HepG2 (cell line): ENCODE measurements around the gene TAS1R1.
A peak's percentile ranks its signal among the peaks of the same experiment; 100 is the strongest.

ENCODE experiments used
- ATF1 ChIP-seq: IDR thresholded peaks from 2 replicates; pipeline ENCODE4 v1.6.1; 2016; ENCODE audit warnings: mild to moderate bottlenecking, control low read depth
- BRCA1 ChIP-seq: sonication (generic); formaldehyde crosslinking; IDR thresholded peaks from 2 replicates; pipeline ENCODE4 v1.4.0; 2020; ENCODE audit warnings: missing genetic modification reagents
- EP300 ChIP-seq, 3 experiments: sonication (generic) in 1 of 3; formaldehyde crosslinking in 1 of 3; IDR thresholded peaks; 2 replicates each; pipeline versions ENCODE4 v1.5.1 to v1.6.1; 2011 to 2020; ENCODE audit warnings: low read depth in 2 of 3, low read length in 2 of 3, borderline replicate concordance in 1 of 3, improper control_type of control experiment in 1 of 3, mild to moderate bottlenecking in 1 of 3, missing genetic modification reagents in 1 of 3, moderate library complexity in 1 of 3
- NONO ChIP-seq, 2 experiments: fragments of 450-650 bp in 1 of 2; sonication (generic) in 1 of 2; formaldehyde crosslinking in 1 of 2; IDR thresholded peaks in 1 of 2; conservative IDR thresholded peaks in 1 of 2; 2 replicates each; pipeline versions ENCODE4 v1.6.1 to v1.8.0; 2017 to 2022; ENCODE audit warnings: mild to moderate bottlenecking in 1 of 2, missing genetic modification reagents in 1 of 2, moderate library complexity in 1 of 2
- SP1 ChIP-seq, 2 experiments: fragments of 450-650 bp in 1 of 2; sonication (generic) in 1 of 2; formaldehyde crosslinking in 1 of 2; IDR thresholded peaks; 2 replicates each; pipeline versions ENCODE4 v1.4.0 to v1.6.1; 2016 to 2020; ENCODE audit warnings: missing genetic modification reagents in 1 of 2
- ZNF761 ChIP-seq: sonication (generic); formaldehyde crosslinking; conservative IDR thresholded peaks from 2 replicates; pipeline ENCODE4 v1.4.0; 2020; ENCODE audit warnings: mild to moderate bottlenecking, missing genetic modification reagents
- TF ChIP-seq, protein P1 (sequence below): sonication (generic); formaldehyde crosslinking; IDR thresholded peaks from 2 replicates; pipeline ENCODE4 v1.8.0; 2022; ENCODE audit warnings: missing genetic modification reagents, mild to moderate bottlenecking, moderate library complexity, borderline replicate concordance
- TF ChIP-seq, protein P2 (sequence below): sonication (generic); formaldehyde crosslinking; IDR thresholded peaks from 2 replicates; pipeline ENCODE4 v1.4.0; 2020; ENCODE audit warnings: missing genetic modification reagents, low read depth, mild to moderate bottlenecking, borderline replicate concordance
- TF ChIP-seq, protein P3 (sequence below): sonication (generic); formaldehyde crosslinking; IDR thresholded peaks from 2 replicates; pipeline ENCODE4 v1.4.0; 2020; ENCODE audit warnings: missing genetic modification reagents, borderline replicate concordance
- TF ChIP-seq, protein P4 (sequence below): sonication (generic); formaldehyde crosslinking; IDR thresholded peaks from 2 replicates; pipeline ENCODE4 v1.5.0; 2020; ENCODE audit warnings: mild to moderate bottlenecking, missing genetic modification reagents, moderate library complexity
- TF ChIP-seq, protein P5 (sequence below): IDR thresholded peaks from 2 replicates; pipeline ENCODE4 v1.6.1; 2016
- TF ChIP-seq, protein P6 (sequence below): sonication (generic); formaldehyde crosslinking; IDR thresholded peaks from 2 replicates; pipeline ENCODE4 v1.5.0; 2020; ENCODE audit warnings: missing genetic modification reagents

DNA sequence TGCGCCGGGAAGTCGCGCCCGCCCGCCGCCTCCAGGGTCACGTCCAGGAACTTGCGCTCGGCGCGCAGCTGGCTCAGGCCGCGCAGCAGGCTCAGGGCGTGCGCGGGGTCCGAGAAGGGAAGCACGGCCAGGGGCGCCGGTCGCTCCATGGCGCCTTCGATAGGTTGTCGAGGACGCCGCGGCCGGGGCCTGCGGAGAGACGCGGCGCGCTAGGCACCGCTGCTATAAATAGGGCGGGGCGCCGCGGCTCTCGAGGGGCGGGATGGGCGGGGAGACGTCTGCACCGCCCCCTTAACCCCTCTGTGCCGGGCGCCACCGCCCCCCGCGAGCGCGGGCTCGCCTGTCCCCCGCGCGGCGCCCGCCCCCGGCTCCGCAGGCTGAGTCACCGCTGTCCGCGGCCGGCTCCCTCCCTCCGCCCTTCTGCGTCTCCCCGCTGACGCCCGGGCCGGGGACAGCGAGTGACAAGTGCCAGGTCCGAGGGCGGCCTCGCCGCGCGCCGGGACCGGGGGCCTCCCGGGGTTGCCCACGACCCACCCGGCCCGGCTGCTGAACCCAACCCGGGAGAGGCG, 47.6 kb downstream of the TAS1R1 start, which contains the start of gene KLHL21:
- no peak for TF ChIP-seq NONO (IDR thresholded peaks at IDR 0.05)
- peak; percentile 66; the same call in 1 of the 2 replicates for TF ChIP-seq NONO (CRISPR knock-in tag; conservative IDR thresholded peaks at IDR 0.05)
- TF ChIP-seq, protein P1, sequence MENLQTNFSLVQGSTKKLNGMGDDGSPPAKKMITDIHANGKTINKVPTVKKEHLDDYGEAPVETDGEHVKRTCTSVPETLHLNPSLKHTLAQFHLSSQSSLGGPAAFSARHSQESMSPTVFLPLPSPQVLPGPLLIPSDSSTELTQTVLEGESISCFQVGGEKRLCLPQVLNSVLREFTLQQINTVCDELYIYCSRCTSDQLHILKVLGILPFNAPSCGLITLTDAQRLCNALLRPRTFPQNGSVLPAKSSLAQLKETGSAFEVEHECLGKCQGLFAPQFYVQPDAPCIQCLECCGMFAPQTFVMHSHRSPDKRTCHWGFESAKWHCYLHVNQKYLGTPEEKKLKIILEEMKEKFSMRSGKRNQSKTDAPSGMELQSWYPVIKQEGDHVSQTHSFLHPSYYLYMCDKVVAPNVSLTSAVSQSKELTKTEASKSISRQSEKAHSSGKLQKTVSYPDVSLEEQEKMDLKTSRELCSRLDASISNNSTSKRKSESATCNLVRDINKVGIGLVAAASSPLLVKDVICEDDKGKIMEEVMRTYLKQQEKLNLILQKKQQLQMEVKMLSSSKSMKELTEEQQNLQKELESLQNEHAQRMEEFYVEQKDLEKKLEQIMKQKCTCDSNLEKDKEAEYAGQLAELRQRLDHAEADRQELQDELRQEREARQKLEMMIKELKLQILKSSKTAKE = no peak
- no peak for TF ChIP-seq BRCA1 (CRISPR knock-in tag)
- TF ChIP-seq SP1 (IDR thresholded peaks at IDR 0.05) = no peak
- TF ChIP-seq SP1 (CRISPR knock-in tag; IDR thresholded peaks at IDR 0.05) = peak; percentile 74
- TF ChIP-seq, protein P2, sequence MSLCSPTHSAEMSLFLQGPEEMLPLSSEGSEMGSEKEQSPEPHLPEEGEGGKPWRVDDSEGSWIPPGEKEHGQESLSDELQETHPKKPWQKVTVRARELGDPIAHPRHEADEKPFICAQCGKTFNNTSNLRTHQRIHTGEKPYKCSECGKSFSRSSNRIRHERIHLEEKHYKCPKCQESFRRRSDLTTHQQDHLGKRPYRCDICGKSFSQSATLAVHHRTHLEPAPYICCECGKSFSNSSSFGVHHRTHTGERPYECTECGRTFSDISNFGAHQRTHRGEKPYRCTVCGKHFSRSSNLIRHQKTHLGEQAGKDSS (CRISPR knock-in tag) = no peak
- TF ChIP-seq, protein P3, sequence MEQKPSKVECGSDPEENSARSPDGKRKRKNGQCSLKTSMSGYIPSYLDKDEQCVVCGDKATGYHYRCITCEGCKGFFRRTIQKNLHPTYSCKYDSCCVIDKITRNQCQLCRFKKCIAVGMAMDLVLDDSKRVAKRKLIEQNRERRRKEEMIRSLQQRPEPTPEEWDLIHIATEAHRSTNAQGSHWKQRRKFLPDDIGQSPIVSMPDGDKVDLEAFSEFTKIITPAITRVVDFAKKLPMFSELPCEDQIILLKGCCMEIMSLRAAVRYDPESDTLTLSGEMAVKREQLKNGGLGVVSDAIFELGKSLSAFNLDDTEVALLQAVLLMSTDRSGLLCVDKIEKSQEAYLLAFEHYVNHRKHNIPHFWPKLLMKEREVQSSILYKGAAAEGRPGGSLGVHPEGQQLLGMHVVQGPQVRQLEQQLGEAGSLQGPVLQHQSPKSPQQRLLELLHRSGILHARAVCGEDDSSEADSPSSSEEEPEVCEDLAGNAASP = no peak; the same call in 1 of the 2 replicates
- TF ChIP-seq EP300 (IDR thresholded peaks at IDR 0.05; ENCODE audit: low read depth in 2 of 2, low read length in 2 of 2) = peak in 1 of 2 experiments; percentile 45; a peak in 2 of 4 replicates
- TF ChIP-seq EP300 (CRISPR knock-in tag; IDR thresholded peaks at IDR 0.05; ENCODE audit: borderline replicate concordance) = no peak
- TF ChIP-seq ZNF761 (CRISPR knock-in tag) = 0 out of 2 replicates have a peak, but pooled peaks have one; percentile 66
- TF ChIP-seq, protein P4, sequence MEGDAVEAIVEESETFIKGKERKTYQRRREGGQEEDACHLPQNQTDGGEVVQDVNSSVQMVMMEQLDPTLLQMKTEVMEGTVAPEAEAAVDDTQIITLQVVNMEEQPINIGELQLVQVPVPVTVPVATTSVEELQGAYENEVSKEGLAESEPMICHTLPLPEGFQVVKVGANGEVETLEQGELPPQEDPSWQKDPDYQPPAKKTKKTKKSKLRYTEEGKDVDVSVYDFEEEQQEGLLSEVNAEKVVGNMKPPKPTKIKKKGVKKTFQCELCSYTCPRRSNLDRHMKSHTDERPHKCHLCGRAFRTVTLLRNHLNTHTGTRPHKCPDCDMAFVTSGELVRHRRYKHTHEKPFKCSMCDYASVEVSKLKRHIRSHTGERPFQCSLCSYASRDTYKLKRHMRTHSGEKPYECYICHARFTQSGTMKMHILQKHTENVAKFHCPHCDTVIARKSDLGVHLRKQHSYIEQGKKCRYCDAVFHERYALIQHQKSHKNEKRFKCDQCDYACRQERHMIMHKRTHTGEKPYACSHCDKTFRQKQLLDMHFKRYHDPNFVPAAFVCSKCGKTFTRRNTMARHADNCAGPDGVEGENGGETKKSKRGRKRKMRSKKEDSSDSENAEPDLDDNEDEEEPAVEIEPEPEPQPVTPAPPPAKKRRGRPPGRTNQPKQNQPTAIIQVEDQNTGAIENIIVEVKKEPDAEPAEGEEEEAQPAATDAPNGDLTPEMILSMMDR = no peak
- TF ChIP-seq, protein P5, sequence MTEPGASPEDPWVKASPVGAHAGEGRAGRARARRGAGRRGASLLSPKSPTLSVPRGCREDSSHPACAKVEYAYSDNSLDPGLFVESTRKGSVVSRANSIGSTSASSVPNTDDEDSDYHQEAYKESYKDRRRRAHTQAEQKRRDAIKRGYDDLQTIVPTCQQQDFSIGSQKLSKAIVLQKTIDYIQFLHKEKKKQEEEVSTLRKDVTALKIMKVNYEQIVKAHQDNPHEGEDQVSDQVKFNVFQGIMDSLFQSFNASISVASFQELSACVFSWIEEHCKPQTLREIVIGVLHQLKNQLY = no peak
- TF ChIP-seq, protein P6, sequence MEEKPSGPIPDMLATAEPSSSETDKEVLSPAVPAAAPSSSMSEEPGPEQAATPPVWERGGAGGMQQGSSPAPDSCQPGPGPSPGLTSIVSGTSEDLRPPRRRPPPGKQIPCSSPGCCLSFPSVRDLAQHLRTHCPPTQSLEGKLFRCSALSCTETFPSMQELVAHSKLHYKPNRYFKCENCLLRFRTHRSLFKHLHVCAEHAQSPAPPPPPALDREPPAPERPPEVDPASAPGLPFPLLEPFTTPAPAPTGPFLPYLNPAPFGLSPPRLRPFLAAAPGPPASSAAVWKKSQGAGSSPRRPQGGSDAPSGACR (CRISPR knock-in tag) = no peak
- TF ChIP-seq ATF1 = no peak
